SU-DHL-6 (cell line): ENCODE data around the gene ETV6.

Experiments
- H2AFZ ChIP-seq: fragments of 200-600 bp; sonication (generic); 2 replicates; pipeline ENCODE4 v1.6.1; 2014; ENCODE audit warnings: low read depth, mild to moderate bottlenecking, moderate library complexity, mixed read lengths, antibody characterized with exemption, low read length; ENCODE audit not compliant: severe bottlenecking
- H3F3A ChIP-seq: fragments of 200-600 bp; shearing (Covaris generic); 2 replicates; pipeline ENCODE4 v1.6.0; 2016; ENCODE audit warnings: antibody characterized with exemption, mild to moderate bottlenecking; ENCODE audit not compliant: insufficient read depth
- H3K27ac ChIP-seq: fragments of 200-600 bp; sonication (generic); 2 replicates; pipeline ENCODE4 v1.5.1; 2016; ENCODE audit warnings: low read depth, mild to moderate bottlenecking, low read length, moderate library complexity, mixed read lengths
- H3K27me3 ChIP-seq: fragments of 200-600 bp; sonication (generic), shearing (Covaris generic); 2 replicates; pipeline ENCODE4 v1.6.0; 2014; ENCODE audit warnings: mild to moderate bottlenecking, low read length
- H3K36me3 ChIP-seq: fragments of 200-600 bp; sonication (generic); 2 replicates; pipeline ENCODE4 v1.6.1; 2014; ENCODE audit warnings: mild to moderate bottlenecking, low read length, mixed read lengths
- H3K4me2 ChIP-seq: fragments of 300-600, 200-600 bp; shearing (Covaris generic), sonication (generic); 2 replicates; pipeline ENCODE4 v1.6.0; 2014; ENCODE audit warnings: low read length, low read depth, mild to moderate bottlenecking; ENCODE audit not compliant: poor library complexity, severe bottlenecking
- H3K4me3 ChIP-seq: fragments of 200-600 bp; sonication (generic); 2 replicates; pipeline ENCODE4 v1.5.1; 2014; ENCODE audit warnings: antibody characterized with exemption, low read length, mild to moderate bottlenecking, mixed read lengths; ENCODE audit not compliant: insufficient read depth, poor library complexity, severe bottlenecking
- H3K79me2 ChIP-seq: fragments of 200-600 bp; sonication (generic); 2 replicates; pipeline ENCODE4 v1.6.1; 2014; ENCODE audit warnings: mild to moderate bottlenecking, low read length, moderate library complexity; ENCODE audit not compliant: insufficient read depth
- H3K9ac ChIP-seq: fragments of 200-600 bp; sonication (generic); 2 replicates; pipeline ENCODE4 v1.7.0; 2014; ENCODE audit warnings: mild to moderate bottlenecking, low read length
- H3K9me2 ChIP-seq: fragments of 200-600 bp; sonication (generic); replicated peaks from 2 replicates; pipeline ENCODE4 v1.6.1; 2014; ENCODE audit warnings: low read length; ENCODE audit not compliant: insufficient read depth
- H3K9me3 ChIP-seq: fragments of 200-600 bp; sonication (generic); 2 replicates; pipeline ENCODE4 v1.6.1; 2014; ENCODE audit warnings: low read length, mixed read lengths; ENCODE audit not compliant: insufficient read depth
- H4K20me1 ChIP-seq: fragments of 200-600 bp; sonication (generic); 2 replicates; pipeline ENCODE4 v1.6.1; 2014; ENCODE audit warnings: low read depth, mild to moderate bottlenecking, antibody characterized with exemption, low read length, moderate library complexity, mixed read lengths
- CTCF ChIP-seq: fragments of 200-600 bp; sonication (generic); IDR thresholded peaks from one replicate; pipeline ENCODE4 v1.5.1; 2017; ENCODE audit warnings: antibody characterized with exemption, mild to moderate bottlenecking, low read length, moderate library complexity; ENCODE audit not compliant: insufficient read depth, poor library complexity, severe bottlenecking
- EZH2phosphoT487 ChIP-seq: fragments of 200-600 bp; sonication (generic), shearing (Covaris generic); conservative IDR thresholded peaks from 2 replicates; pipeline ENCODE4 v1.6.1; 2018; ENCODE audit warnings: mild to moderate bottlenecking, antibody characterized with exemption, low read length, moderate library complexity, mixed read lengths

Gene ETV6

DNA sequence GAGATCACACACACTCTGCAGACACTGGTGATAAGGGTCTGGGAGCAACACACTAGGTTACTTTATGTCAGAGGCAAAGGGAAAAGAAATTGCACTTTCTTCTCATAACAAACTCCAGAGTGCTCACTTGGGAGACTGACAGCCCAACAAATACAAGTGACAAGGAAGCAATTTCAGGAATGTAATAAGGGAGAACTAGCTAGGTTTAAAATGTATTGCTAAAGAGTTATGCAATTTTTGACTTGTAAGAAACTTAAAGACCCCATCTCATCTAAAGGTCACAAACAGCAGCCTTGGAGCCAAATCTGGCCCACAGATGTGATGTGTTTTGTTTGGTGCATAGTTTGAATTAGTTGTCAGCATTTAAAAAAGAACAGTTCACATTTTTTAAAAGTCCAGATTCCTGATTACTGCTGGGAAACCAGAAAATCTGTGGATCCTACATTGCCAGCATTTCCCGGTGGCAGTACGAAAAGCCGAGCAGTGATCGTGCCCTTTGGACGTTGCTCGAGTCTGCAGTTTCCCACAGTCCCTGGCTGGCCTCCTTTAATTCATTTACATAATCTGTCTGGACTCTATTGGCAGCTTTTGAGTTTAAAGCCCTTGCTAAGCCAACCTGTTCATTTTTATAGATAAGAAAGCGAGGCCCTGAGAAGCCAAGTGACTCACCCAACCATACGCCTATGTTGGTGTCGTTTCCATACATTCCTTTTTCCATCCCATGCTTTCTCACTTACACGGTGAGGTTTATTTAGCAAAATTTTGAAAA, 42.0 kb upstream of the ETV6 start:
- H3K27ac ChIP-seq = no peak overlapping the region
- H4K20me1 ChIP-seq = no peaks in the 10 kb centered on the region
- no peaks in the 10 kb centered on the region for H3K27me3 ChIP-seq
- no peaks in the 10 kb centered on the region for H3K36me3 ChIP-seq
- no peak overlapping the region for H3K4me2 ChIP-seq
- H3K9me3 ChIP-seq = no peaks in the 10 kb centered on the region
- no peak overlapping the region for H2AFZ ChIP-seq
- H3K79me2 ChIP-seq = no peaks in the 10 kb centered on the region
- H3F3A ChIP-seq = no peaks in the 10 kb centered on the region
- no peaks in the 10 kb centered on the region for H3K9me2 ChIP-seq
- no peak overlapping the region for H3K9ac ChIP-seq
- H3K4me3 ChIP-seq = no peak overlapping the region
- TF ChIP-seq EZH2phosphoT487 = no peak
- TF ChIP-seq CTCF = no peak

DNA sequence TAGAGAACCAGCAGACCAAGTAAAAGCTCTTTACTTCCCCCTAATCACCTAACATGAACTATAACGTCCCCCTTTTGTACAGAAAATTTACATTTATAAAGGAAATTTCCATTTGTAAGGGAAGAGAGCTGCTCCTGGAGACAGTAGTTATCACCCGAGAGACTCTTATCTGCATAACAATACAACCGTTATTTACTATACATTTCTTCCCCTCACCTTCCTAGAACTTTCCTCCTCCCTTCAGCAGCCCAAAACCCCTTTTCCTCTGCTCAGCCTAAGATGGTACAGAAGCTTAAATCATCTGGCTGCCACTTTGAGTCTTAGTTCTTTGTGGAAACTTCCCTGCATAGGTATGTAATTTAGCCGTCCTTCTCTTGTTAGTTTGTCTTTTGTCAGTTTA, 40.4 kb upstream of the ETV6 start:
- Histone ChIP-seq H3K79me2 (no peaks in the 10 kb centered on the region), H2AFZ (no peak overlapping the region), H3K4me3 (no peak overlapping the region), H4K20me1 (no peaks in the 10 kb centered on the region), H3K4me2 (no peak overlapping the region), H3K27me3 (no peaks in the 10 kb centered on the region), H3K9me3 (no peaks in the 10 kb centered on the region), H3K9me2 (no peaks in the 10 kb centered on the region), H3K9ac (no peak overlapping the region), H3K27ac (no peak overlapping the region), H3F3A (no peaks in the 10 kb centered on the region), H3K36me3 (no peaks in the 10 kb centered on the region)
- TF ChIP-seq EZH2phosphoT487 = no peak
- TF ChIP-seq CTCF = no peak

GRCh38 chr12:11615481-11615880, 34.0 kb upstream of the ETV6 start:
- H3F3A ChIP-seq = no peaks in the 10 kb centered on the region
- no peak overlapping the region for H3K4me3 ChIP-seq
- no peaks in the 10 kb centered on the region for H3K27me3 ChIP-seq
- no peaks in the 10 kb centered on the region for H4K20me1 ChIP-seq
- no peaks in the 10 kb centered on the region for H3K9me2 ChIP-seq
- no peaks in the 10 kb centered on the region for H3K9me3 ChIP-seq
- H2AFZ ChIP-seq = no peak overlapping the region
- H3K9ac ChIP-seq = no peak overlapping the region
- no peaks in the 10 kb centered on the region for H3K79me2 ChIP-seq
- no peak overlapping the region for H3K4me2 ChIP-seq
- H3K36me3 ChIP-seq = no peaks in the 10 kb centered on the region
- TF ChIP-seq EZH2phosphoT487 (no peak), CTCF (no peak)
- H3K27ac ChIP-seq = no peak overlapping the region
